Activated gamma-delta T cell treated with anti-CD3 and anti-CD28 coated beads, Interleukin-2, amount 50 U/mL, for 16 hours (primary cell): Measurements from ENCODE around the gene SREK1.
"Not testable (repeated sequence)": the region's sequence is repeated elsewhere in the genome, so short reads cannot be mapped to it uniquely, and the experiment has no call there.

Experiments
- DNase-seq: peaks from one replicate; pipeline ENCODE4 v3.0.0-alpha.2; 2020; ENCODE audit warnings: low read depth

SREK1 gene

GRCh38 chr5:66222896-66223295 is 78.8 kb downstream of the SREK1 start:
- not testable (repeated sequence) for DNase-seq

GRCh38 chr5:66223637-66224036 is 79.5 kb downstream of the SREK1 start:
- no peak for DNase-seq

- DNase-seq, result no peak
Measured at GRCh38 chr5:66224274-66224673, 80.2 kb downstream of the SREK1 start.

GRCh38 chr5:66224773-66225553 is 80.9 kb downstream of the SREK1 start:
- DNase-seq, result no peak

- DNase-seq, result no peak
Measured at GRCh38 chr5:66230551-66230950, 86.5 kb downstream of the SREK1 start.

GRCh38 chr5:66231508-66231907 is 87.4 kb downstream of the SREK1 start:
- no peak for DNase-seq

GRCh38 chr5:66232275-66232674 is 88.2 kb downstream of the SREK1 start:
- DNase-seq, result no peak

- no peak for DNase-seq
Measured at GRCh38 chr5:66232706-66233445, 88.8 kb downstream of the SREK1 start.
